HepG2 (cell line): ENCODE data around the gene CTDSP1. TPM values are rescaled to one million over a fixed set of nuclear protein-coding genes. Genes with fewer than 3 reads are reported as not detected.
A peak's percentile ranks its signal among the peaks of the same experiment; 100 is the strongest.

Experiments used
- CREB1 ChIP-seq, 2 experiments: fragments of 450-650 bp in 1 of 2; IDR thresholded peaks; 2 replicates each; pipeline ENCODE4 v1.6.1; 2016 to 2017; ENCODE audit warnings: control low read depth in 1 of 2, mild to moderate bottlenecking in 1 of 2, missing compliant biosample characterization in 1 of 2, missing genetic modification characterization in 1 of 2
- MZF1 ChIP-seq: sonication (generic); formaldehyde crosslinking; IDR thresholded peaks from 2 replicates; pipeline ENCODE4 v1.8.1; 2023; ENCODE audit warnings: mild to moderate bottlenecking, missing genetic modification reagents, borderline replicate concordance
- POLR2G ChIP-seq: fragments of 200-400 bp; formaldehyde crosslinking; IDR thresholded peaks from 2 replicates; pipeline ENCODE4 v1.6.1; 2018; ENCODE audit warnings: mild to moderate bottlenecking, low read depth, low read length, moderate library complexity
- TAF15 ChIP-seq: fragments of 200-400 bp; formaldehyde crosslinking; IDR thresholded peaks from one replicate; pipeline ENCODE4 v1.6.1; 2018; ENCODE audit warnings: mild to moderate bottlenecking, low read depth, low read length; ENCODE audit not compliant: poor library complexity, severe bottlenecking
- TARDBP ChIP-seq: sonication (generic); formaldehyde crosslinking; IDR thresholded peaks from 2 replicates; pipeline ENCODE4 v1.8.0; 2022; ENCODE audit warnings: mild to moderate bottlenecking, missing genetic modification reagents
- TRIM24 ChIP-seq: sonication (generic); formaldehyde crosslinking; IDR thresholded peaks from 2 replicates; pipeline ENCODE4 v1.8.0; 2022; ENCODE audit warnings: mild to moderate bottlenecking, missing genetic modification reagents
- ZIK1 ChIP-seq: sonication (generic); formaldehyde crosslinking; IDR thresholded peaks from 2 replicates; pipeline ENCODE4 v1.5.0; 2020; ENCODE audit warnings: mild to moderate bottlenecking, low read depth, missing genetic modification reagents, borderline replicate concordance
- ZNF350 ChIP-seq: sonication (generic); formaldehyde crosslinking; IDR thresholded peaks from 2 replicates; pipeline ENCODE4 v1.4.0; 2020; ENCODE audit warnings: mild to moderate bottlenecking, low read depth, missing genetic modification reagents, borderline replicate concordance
- ZNF629 ChIP-seq: sonication (generic); formaldehyde crosslinking; conservative IDR thresholded peaks from 2 replicates; pipeline ENCODE4 v1.5.0; 2020; ENCODE audit warnings: missing genetic modification reagents
- polyA plus RNA-seq, 8 experiments: library from polyadenylated mRNA; depleted of rRNA in 3 of 8; stranded (reverse) in 7 of 8; unstranded in 1 of 8; fragments of >200 nt; fragmentation: Illumina TruSeq in 4 of 8; extraction: Trizol in 4 of 8; gene quantifications; 2 replicates each; pipeline versions ENCODE4 v1.2.1 to v1.2.3, GENCODE V29; 2011 to 2016; ENCODE audit warnings: low read depth in 4 of 8, missing spikeins in 1 of 8, mixed read lengths in 1 of 8; ENCODE audit not compliant: insufficient read depth in 1 of 8
- total RNA-seq, 5 experiments: library from RNA; depleted of rRNA; stranded (reverse); fragments of >200 nt; fragmentation: Illumina TruSeq; extraction: Trizol; gene quantifications; 2 replicates each; pipeline ENCODE4 v1.2.3, GENCODE V29; 2016; ENCODE audit warnings: low read depth in 1 of 5
- TF ChIP-seq, protein P1 (sequence below): sonication (generic); formaldehyde crosslinking; IDR thresholded peaks from 2 replicates; pipeline ENCODE4 v1.8.0; 2023; ENCODE audit warnings: mild to moderate bottlenecking, missing genetic modification reagents
- TF ChIP-seq, protein P2 (sequence below): sonication (generic); formaldehyde crosslinking; IDR thresholded peaks from 2 replicates; pipeline ENCODE4 v1.5.0; 2020; ENCODE audit warnings: mild to moderate bottlenecking, missing genetic modification reagents, borderline replicate concordance
- TF ChIP-seq, protein P3 (sequence below): sonication (generic); formaldehyde crosslinking; IDR thresholded peaks from 2 replicates; pipeline ENCODE4 v1.8.0; 2022; ENCODE audit warnings: missing genetic modification reagents, mild to moderate bottlenecking, borderline replicate concordance
- TF ChIP-seq, protein P4 (sequence below): IDR thresholded peaks from 2 replicates; pipeline ENCODE4 v1.6.1; 2016; ENCODE audit warnings: low read depth, borderline replicate concordance
- TF ChIP-seq, protein P5 (sequence below): sonication (generic); formaldehyde crosslinking; IDR thresholded peaks from 2 replicates; pipeline ENCODE4 v1.4.0; 2020; ENCODE audit warnings: missing genetic modification reagents
- TF ChIP-seq, protein P6 (sequence below): IDR thresholded peaks from 2 replicates; pipeline ENCODE4 v1.4.0; 2020; ENCODE audit warnings: mild to moderate bottlenecking, missing genetic modification reagents
- TF ChIP-seq, protein P7 (sequence below): sonication (generic); formaldehyde crosslinking; IDR thresholded peaks from 2 replicates; pipeline ENCODE4 v1.4.0; 2020; ENCODE audit warnings: missing genetic modification reagents

Gene CTDSP1
- total and polyA plus RNA-seq, 2 of the 13 experiments (the other 11 are each of a cell fraction or from before 2014, with no cell fraction given): 91.0 to 268 TPM

DNA sequence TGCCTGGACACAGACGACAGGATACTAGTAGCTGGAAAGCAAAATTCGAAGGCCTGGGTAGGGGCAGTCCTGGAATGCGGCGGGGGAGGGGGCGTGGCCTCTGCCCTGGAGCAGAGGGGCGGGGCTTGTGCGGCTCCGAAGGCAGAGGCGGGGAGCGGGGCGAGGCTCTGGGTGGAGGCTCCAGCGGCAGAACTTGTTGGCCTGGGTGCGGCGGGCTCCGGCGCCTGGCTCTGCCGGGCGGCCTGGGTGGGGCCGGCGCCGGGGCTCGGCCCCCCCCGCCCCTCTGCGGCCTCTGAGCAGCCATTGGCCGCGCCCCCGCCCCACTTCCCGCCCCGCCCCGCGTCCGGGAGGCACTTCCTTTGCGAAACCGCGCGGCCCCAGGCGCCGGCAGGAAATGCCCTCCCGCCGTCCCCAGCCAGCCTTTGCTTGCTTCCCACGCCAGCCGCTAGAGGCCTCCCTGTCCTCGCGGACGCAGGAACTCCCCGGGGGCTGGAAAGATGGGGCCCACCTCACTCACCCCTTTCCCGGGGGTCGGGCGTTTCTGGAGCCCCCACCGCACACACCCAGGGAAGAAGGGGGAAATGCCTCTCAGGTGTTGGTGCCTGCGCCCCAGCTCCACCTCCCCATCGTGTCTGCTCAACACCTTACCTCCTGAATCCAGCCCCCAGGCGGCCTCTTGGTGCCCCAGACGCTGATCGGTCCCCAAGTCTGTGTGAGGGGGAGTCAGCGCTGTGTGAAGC is 6.7 kb downstream of the CTDSP1 start (continued):
- TF ChIP-seq, protein P1, sequence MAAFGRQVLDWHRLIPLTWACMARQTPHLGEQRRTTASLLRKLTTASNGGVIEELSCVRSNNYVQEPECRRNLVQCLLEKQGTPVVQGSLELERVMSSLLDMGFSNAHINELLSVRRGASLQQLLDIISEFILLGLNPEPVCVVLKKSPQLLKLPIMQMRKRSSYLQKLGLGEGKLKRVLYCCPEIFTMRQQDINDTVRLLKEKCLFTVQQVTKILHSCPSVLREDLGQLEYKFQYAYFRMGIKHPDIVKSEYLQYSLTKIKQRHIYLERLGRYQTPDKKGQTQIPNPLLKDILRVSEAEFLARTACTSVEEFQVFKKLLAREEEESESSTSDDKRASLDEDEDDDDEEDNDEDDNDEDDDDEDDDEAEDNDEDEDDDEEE: no peak
- TF ChIP-seq MZF1 (CRISPR knock-in tag) (no peak), TRIM24 (CRISPR knock-in tag) (no peak), ZIK1 (0 out of 2 replicates have a peak, but pooled peaks have one; percentile 29), ZNF350 (CRISPR knock-in tag) (no peak; the same call in 1 of the 2 replicates), TARDBP (CRISPR knock-in tag) (peak; percentile 37; the same call in 1 of the 2 replicates), TAF15 (peak; percentile 99), POLR2G (peak; percentile 88), ZNF629 (CRISPR knock-in tag) (peak; percentile 8; the same call in 1 of the 2 replicates), CREB1 (IDR thresholded peaks at IDR 0.05) (0 out of 2 replicates have a peak, but pooled peaks have one; percentile 11), CREB1 (CRISPR knock-in tag; IDR thresholded peaks at IDR 0.05) (no peak)
- TF ChIP-seq, protein P2, sequence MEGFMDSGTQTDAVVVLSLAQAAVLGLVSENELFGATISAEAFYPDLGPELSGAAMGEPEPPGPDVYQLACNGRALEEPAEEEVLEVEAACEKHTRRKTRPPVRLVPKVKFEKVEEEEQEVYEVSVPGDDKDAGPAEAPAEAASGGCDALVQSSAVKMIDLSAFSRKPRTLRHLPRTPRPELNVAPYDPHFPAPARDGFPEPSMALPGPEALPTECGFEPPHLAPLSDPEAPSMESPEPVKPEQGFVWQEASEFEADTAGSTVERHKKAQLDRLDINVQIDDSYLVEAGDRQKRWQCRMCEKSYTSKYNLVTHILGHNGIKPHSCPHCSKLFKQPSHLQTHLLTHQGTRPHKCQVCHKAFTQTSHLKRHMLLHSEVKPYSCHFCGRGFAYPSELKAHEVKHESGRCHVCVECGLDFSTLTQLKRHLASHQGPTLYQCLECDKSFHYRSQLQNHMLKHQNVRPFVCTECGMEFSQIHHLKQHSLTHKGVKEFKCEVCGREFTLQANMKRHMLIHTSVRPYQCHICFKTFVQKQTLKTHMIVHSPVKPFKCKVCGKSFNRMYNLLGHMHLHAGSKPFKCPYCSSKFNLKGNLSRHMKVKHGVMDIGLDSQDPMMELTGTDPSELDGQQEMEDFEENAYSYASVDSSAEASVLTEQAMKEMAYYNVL (CRISPR knock-in tag): no peak; the same call in 1 of the 2 replicates
- TF ChIP-seq, protein P3, sequence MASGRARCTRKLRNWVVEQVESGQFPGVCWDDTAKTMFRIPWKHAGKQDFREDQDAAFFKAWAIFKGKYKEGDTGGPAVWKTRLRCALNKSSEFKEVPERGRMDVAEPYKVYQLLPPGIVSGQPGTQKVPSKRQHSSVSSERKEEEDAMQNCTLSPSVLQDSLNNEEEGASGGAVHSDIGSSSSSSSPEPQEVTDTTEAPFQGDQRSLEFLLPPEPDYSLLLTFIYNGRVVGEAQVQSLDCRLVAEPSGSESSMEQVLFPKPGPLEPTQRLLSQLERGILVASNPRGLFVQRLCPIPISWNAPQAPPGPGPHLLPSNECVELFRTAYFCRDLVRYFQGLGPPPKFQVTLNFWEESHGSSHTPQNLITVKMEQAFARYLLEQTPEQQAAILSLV (CRISPR knock-in tag): no peak; the same call in 1 of the 2 replicates
- TF ChIP-seq, protein P4, sequence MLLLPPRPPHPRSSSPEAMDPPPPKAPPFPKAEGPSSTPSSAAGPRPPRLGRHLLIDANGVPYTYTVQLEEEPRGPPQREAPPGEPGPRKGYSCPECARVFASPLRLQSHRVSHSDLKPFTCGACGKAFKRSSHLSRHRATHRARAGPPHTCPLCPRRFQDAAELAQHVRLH (CRISPR knock-in tag): peak; percentile 33
- TF ChIP-seq, protein P5, sequence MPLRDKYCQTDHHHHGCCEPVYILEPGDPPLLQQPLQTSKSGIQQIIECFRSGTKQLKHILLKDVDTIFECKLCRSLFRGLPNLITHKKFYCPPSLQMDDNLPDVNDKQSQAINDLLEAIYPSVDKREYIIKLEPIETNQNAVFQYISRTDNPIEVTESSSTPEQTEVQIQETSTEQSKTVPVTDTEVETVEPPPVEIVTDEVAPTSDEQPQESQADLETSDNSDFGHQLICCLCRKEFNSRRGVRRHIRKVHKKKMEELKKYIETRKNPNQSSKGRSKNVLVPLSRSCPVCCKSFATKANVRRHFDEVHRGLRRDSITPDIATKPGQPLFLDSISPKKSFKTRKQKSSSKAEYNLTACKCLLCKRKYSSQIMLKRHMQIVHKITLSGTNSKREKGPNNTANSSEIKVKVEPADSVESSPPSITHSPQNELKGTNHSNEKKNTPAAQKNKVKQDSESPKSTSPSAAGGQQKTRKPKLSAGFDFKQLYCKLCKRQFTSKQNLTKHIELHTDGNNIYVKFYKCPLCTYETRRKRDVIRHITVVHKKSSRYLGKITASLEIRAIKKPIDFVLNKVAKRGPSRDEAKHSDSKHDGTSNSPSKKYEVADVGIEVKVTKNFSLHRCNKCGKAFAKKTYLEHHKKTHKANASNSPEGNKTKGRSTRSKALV: peak; percentile 32; the same call in 1 of the 2 replicates
- TF ChIP-seq, protein P6, sequence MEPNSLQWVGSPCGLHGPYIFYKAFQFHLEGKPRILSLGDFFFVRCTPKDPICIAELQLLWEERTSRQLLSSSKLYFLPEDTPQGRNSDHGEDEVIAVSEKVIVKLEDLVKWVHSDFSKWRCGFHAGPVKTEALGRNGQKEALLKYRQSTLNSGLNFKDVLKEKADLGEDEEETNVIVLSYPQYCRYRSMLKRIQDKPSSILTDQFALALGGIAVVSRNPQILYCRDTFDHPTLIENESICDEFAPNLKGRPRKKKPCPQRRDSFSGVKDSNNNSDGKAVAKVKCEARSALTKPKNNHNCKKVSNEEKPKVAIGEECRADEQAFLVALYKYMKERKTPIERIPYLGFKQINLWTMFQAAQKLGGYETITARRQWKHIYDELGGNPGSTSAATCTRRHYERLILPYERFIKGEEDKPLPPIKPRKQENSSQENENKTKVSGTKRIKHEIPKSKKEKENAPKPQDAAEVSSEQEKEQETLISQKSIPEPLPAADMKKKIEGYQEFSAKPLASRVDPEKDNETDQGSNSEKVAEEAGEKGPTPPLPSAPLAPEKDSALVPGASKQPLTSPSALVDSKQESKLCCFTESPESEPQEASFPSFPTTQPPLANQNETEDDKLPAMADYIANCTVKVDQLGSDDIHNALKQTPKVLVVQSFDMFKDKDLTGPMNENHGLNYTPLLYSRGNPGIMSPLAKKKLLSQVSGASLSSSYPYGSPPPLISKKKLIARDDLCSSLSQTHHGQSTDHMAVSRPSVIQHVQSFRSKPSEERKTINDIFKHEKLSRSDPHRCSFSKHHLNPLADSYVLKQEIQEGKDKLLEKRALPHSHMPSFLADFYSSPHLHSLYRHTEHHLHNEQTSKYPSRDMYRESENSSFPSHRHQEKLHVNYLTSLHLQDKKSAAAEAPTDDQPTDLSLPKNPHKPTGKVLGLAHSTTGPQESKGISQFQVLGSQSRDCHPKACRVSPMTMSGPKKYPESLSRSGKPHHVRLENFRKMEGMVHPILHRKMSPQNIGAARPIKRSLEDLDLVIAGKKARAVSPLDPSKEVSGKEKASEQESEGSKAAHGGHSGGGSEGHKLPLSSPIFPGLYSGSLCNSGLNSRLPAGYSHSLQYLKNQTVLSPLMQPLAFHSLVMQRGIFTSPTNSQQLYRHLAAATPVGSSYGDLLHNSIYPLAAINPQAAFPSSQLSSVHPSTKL (CRISPR knock-in tag): peak; percentile 75
- TF ChIP-seq, protein P7, sequence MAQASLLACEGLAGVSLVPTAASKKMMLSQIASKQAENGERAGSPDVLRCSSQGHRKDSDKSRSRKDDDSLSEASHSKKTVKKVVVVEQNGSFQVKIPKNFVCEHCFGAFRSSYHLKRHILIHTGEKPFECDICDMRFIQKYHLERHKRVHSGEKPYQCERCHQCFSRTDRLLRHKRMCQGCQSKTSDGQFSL (CRISPR knock-in tag): no peak; the same call in none of the 2 replicates
